ENCODE results near the gene CCDC77. TPM values are rescaled to one million over a fixed set of nuclear protein-coding genes. Genes with fewer than 3 reads are reported as not detected.
A peak's percentile ranks its signal among the peaks of the same experiment; 100 is the strongest.

CCDC77 gene
- total and polyA plus RNA-seq, 10 of the 15 experiments (the other 5 are each of a cell fraction or from before 2014, with no cell fraction given), result 8.8 to 22.5 (median 15.8) TPM

GRCh38 chr12:388541-389141 is 12.8 kb upstream of the CCDC77 start:
- Histone ChIP-seq H3K27me3 (replicated peaks in 1 of 2; ENCODE audit: control insufficient read depth in 2 of 2, insufficient read depth in 2 of 2, low read length in 1 of 2) (no peaks in the 10 kb centered on the region), H3K9me3 (replicated peaks; ENCODE audit: control insufficient read depth, insufficient read depth, low read length) (no peaks in the 10 kb centered on the region), H3K36me3 (ENCODE audit: control insufficient read depth in 2 of 2, insufficient read depth in 2 of 2, low read length in 1 of 2) (peaks cover 3 to 6% of the 10 kb centered on the region in 2 experiments; a peak in 3 of 4 replicates), H3K9ac (ENCODE audit: control insufficient read depth, insufficient read depth, low read length) (peak overlapping the region; percentile 76), H2AFZ (ENCODE audit: control insufficient read depth, low read depth, low read length) (peak overlapping the region; percentile 98), H3K4me3 (peak overlapping the region; percentile 85), H3K4me1 (ENCODE audit: control insufficient read depth, insufficient read depth, low read length) (no peaks in the 10 kb centered on the region), H4K20me1 (ENCODE audit: control insufficient read depth, insufficient read depth) (no peaks in the 10 kb centered on the region), H3K79me2 (ENCODE audit: control insufficient read depth, insufficient read depth, low read length) (peaks cover 53% of the 10 kb centered on the region), H3K27ac (ENCODE audit: control insufficient read depth, insufficient read depth) (peak overlapping the region; percentile 87), H3K4me2 (ENCODE audit: control insufficient read depth, insufficient read depth) (peak overlapping the region; percentile 62; the same call in 1 of the 2 replicates)
- intact Hi-C loops (cut with micrococcal nuclease; ENCODE audit: unreplicated experiment), result loop anchor here (1.0 kb wide), 1 partner anchor 13 kb away; the partner anchor contains the start of gene CCDC77
- ChIA-PET CTCF (interaction anchor here (1.4 to 1.7 kb wide), 2 partner anchors 13 to 64 kb away, joined by 4 to 5 read pairs; partner anchors contain the start of gene CCDC77), RAD21 (ENCODE audit: unreplicated experiment) (interaction anchor here (0.6 to 1.6 kb wide), 3 partner anchors 12 to 66 kb away, joined by 5 to 7 read pairs (median 5); partner anchors contain the start of gene CCDC77), SMC1A (ENCODE audit: uncharacterized antibody, unreplicated experiment) (interaction anchor here (3.0 kb wide), 1 partner anchor 12 kb away, joined by 23 read pairs; the partner anchor contains the start of gene CCDC77), POLR2A (interaction anchor here (0.6 to 2.5 kb wide), 8 partner anchors 11 to 1215 kb away, joined by 3 to 23 read pairs (median 4); partner anchors contain the start of gene CCDC77)
- WGBS (ENCODE audit: insufficient coverage, insufficient replicate concordance, low lambda C conversion rate, missing lambda C conversion rate), result under 1% methylated on average over 28 of the region's 35 CpGs
- TF ChIP-seq HDAC2 (IDR thresholded peaks at IDR 0.05), result no peak
- TF ChIP-seq BMI1 (IDR thresholded peaks at IDR 0.05; ENCODE audit: borderline replicate concordance), result no peak
- TF ChIP-seq SPI1 (IDR thresholded peaks at IDR 0.05; ENCODE audit: borderline replicate concordance, insufficient read depth, low read depth, low read length), result peak; percentile 37; the same call in 1 of the 2 replicates
- TF ChIP-seq YY1 (IDR thresholded peaks at IDR 0.05; ENCODE audit: low read depth, low read length), result peak; percentile 90
- TF ChIP-seq NR2C2 (IDR thresholded peaks at IDR 0.05; ENCODE audit: borderline replicate concordance, control insufficient read depth, insufficient read length, low read depth), result no peak
- TF ChIP-seq CHD1 (IDR thresholded peaks at IDR 0.05; ENCODE audit: low read depth, low read length), result no peak
- 0 out of 2 replicates have a peak, but pooled peaks have one; percentile 21 for TF ChIP-seq ZBED1 (IDR thresholded peaks at IDR 0.05; ENCODE audit: borderline replicate concordance)
- no peak for TF ChIP-seq SRF (IDR thresholded peaks at IDR 0.05; ENCODE audit: low read depth in 2 of 2, low read length in 2 of 2)
- TF ChIP-seq FOXM1 (IDR thresholded peaks at IDR 0.05; ENCODE audit: low read depth, low read length), result 0 out of 2 replicates have a peak, but pooled peaks have one; percentile 51
- TF ChIP-seq ETV6 (conservative IDR thresholded peaks at IDR 0.05 in 1 of 2, IDR thresholded peaks at IDR 0.05 in 1 of 2; ENCODE audit: borderline replicate concordance in 1 of 2, low read depth in 1 of 2), result no peak
- TF ChIP-seq DPF2 (IDR thresholded peaks at IDR 0.05), result peak; percentile 53; the same call in 1 of the 2 replicates
- TF ChIP-seq NFIC (IDR thresholded peaks at IDR 0.05; ENCODE audit: low read depth, low read length), result no peak
- peak; percentile 50; the same call in 1 of the 2 replicates for TF ChIP-seq CBFB (IDR thresholded peaks at IDR 0.05; ENCODE audit: low read depth)
- TF ChIP-seq BACH1 (IDR thresholded peaks at IDR 0.05; ENCODE audit: borderline replicate concordance), result peak; percentile 42; the same call in 1 of the 2 replicates
- TF ChIP-seq NFXL1 (IDR thresholded peaks at IDR 0.05; ENCODE audit: borderline replicate concordance), result no peak
- no peak for TF ChIP-seq SIX5 (IDR thresholded peaks at IDR 0.05; ENCODE audit: low read depth, low read length, severe bottlenecking)
- no peak for TF ChIP-seq BRCA1 (IDR thresholded peaks at IDR 0.05; ENCODE audit: low read depth, low read length)
- no peak for TF ChIP-seq CREM (IDR thresholded peaks at IDR 0.05; ENCODE audit: low read depth)
- no peak for TF ChIP-seq ZZZ3 (IDR thresholded peaks at IDR 0.05; ENCODE audit: control insufficient read depth, insufficient read length, low read depth)
- TF ChIP-seq ASH2L (IDR thresholded peaks at IDR 0.05; ENCODE audit: borderline replicate concordance, low read depth), result 0 out of 2 replicates have a peak, but pooled peaks have one; percentile 73
- TF ChIP-seq BCL11A (IDR thresholded peaks at IDR 0.05; ENCODE audit: low read depth, low read length), result no peak
- TF ChIP-seq RELA (IDR thresholded peaks at IDR 0.05; ENCODE audit: borderline replicate concordance, partially characterized antibody), result no peak
- TF ChIP-seq ZNF217 (IDR thresholded peaks at IDR 0.05), result no peak
- TF ChIP-seq IKZF1 (conservative IDR thresholded peaks at IDR 0.05), result no peak
- TF ChIP-seq CREB1 (IDR thresholded peaks at IDR 0.05; ENCODE audit: low read depth), result 0 out of 2 replicates have a peak, but pooled peaks have one; percentile 25
- TF ChIP-seq ZSCAN29 (IDR thresholded peaks at IDR 0.05), result peak; percentile 90
- FAIRE-seq, result no peak
- ATAC-seq, result peak; percentile 64
- no peak for DNase-seq (ENCODE audit: low read depth, low spot score)
- BruUV-seq (replicated peaks), result TSS peak; percentile 80
- in situ Hi-C loops (cut with MboI), result no loop called here

Measured in GM12878 (cell line).